ENCODE measurements around the gene ATP10A.

GRCh38 chr15:25716414-25717126 lies 146.6 kb downstream of the ATP10A start:
- TF ChIP-seq EZH2 (IDR thresholded peaks at IDR 0.05; ENCODE audit: low read length): no peak
- no peak for TF ChIP-seq CTCF (optimal IDR thresholded peaks at IDR 0.05 in 1 of 3, IDR thresholded peaks at IDR 0.05 in 1 of 3, conservative IDR thresholded peaks at IDR 0.05 in 1 of 3; ENCODE audit: extremely low read depth in 1 of 3, insufficient read depth in 2 of 3, low read length in 3 of 3)
